Esophagus squamous epithelium (tissue), 4 donors: ENCODE data around the gene TNK1.

ENCODE experiments used
- CTCF ChIP-seq, 6 experiments: fragments of 450-650 bp in 4 of 6; fragments of 200-600 bp in 2 of 6; sonication (generic) in 2 of 6; IDR thresholded peaks; one replicate each; pipeline ENCODE4 v1.5.1; 2016 to 2019; ENCODE audit warnings: antibody characterized with exemption in 6 of 6, mild to moderate bottlenecking in 4 of 6, moderate library complexity in 4 of 6
- POLR2A ChIP-seq, 4 donors: fragments of 450-650 bp; IDR thresholded peaks; one replicate each; pipeline ENCODE4 v1.6.1; 2017; ENCODE audit warnings: antibody characterized with exemption in 4 of 4, mild to moderate bottlenecking in 4 of 4, moderate library complexity in 3 of 4

GRCh38 chr17:7437950-7438614 lies 57.2 kb downstream of the TNK1 start:
- TF ChIP-seq CTCF (IDR thresholded peaks at IDR 0.05), result no peak
- peak in 1 of 4 donors; percentile 45 for TF ChIP-seq POLR2A (IDR thresholded peaks at IDR 0.05)
